ENCODE data around the gene MRTFB.

The MRTFB gene

GRCh38 chr16:14315683-14316320 lies 244.7 kb downstream of the MRTFB start:
- DNase-seq: no peak
- TF ChIP-seq POLR2A (IDR thresholded peaks at IDR 0.05; ENCODE audit: low read length) (no peak), GATA1 (IDR thresholded peaks at IDR 0.05; ENCODE audit: low read depth, low read length) (no peak)

Measured in erythroblast (primary cell).